GM18507 (cell line): ENCODE results near the gene ZNF281.
"Not testable (repeated sequence)": the region's sequence is repeated elsewhere in the genome, so short reads cannot be mapped to it uniquely, and the experiment has no call there.

Experiments used
- DNase-seq: peaks from one replicate; pipeline ENCODE4 v3.0.0; 2011; ENCODE audit warnings: low read depth; ENCODE audit not compliant: insufficient read length; ENCODE audit errors: extremely low spot score
- FAIRE-seq: peaks from 2 replicates; lab custom pipeline; 2011; peaks lifted over from hg19 to GRCh38; lab: Jason Lieb, UNC

Gene ZNF281

DNA sequence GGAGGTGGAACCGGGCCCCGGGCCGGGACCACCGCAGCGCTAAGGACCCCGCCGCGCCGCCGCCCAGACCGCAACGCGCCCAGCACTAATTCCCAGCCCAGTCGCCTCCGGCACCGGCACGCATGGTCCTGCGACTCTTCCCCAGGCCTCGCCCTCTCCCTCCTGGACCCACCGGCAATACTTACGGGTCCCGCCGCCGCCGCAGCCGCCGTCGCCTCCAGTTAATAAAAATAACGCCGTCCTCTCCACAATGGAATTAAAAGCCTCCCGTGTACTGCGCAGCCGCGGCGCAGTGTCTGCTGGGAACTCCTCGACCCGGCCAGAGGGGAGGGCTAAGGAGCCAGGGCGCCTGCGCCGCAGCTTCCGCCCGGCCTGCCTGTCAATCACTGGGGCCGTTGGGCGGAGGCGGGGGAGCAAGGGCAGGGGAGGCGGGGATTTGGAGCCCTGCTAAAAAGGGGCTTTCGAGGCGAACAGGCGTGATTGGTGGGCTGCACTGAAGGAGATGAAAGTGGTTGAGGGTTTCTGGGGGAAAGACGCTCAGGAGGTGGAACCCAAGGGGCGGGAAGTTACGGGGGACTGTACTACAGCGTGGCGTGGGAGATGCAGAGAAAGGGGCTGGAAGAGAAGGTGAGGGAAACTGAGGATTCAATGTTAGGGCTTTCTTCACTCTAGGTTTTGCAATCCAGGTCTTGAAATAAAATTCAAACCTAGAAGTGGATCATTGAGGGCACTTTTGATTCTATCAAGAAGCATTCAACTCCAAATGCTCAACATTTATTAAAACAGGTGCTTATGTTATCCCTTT is at the start of gene ZNF281:
ZNF281 (minus strand) TSS at position 276 of the 805 bp plus-strand sequence. CDS start 331 bp downstream, outside the sequence.
- FAIRE-seq (peak; percentile 84), DNase-seq (peak; percentile 95)

- FAIRE-seq (no peak), DNase-seq (no peak)
These were observed 48.9 kb upstream of the ZNF281 start for GRCh38 chr1:200458780-200459179.

DNA sequence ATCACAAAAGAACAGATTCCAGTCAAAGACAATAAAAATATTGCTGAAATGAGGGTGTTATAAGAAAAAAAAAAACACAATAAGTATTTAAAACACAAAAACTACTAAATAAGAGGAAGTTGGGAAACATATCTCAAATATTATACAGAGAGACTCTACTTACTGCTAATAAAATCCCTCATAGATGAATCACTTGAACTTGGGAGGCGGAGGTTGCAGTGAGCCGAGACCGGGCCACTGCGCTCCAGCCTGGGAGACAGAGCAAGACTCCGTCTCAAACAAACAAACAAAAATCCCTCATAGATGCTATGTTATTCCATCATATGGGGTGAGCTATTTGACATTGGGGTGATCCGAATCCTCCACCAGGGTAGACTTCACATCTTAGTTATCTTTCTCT is 48.0 kb upstream of the ZNF281 start:
- FAIRE-seq = no peak
- no peak for DNase-seq

DNA sequence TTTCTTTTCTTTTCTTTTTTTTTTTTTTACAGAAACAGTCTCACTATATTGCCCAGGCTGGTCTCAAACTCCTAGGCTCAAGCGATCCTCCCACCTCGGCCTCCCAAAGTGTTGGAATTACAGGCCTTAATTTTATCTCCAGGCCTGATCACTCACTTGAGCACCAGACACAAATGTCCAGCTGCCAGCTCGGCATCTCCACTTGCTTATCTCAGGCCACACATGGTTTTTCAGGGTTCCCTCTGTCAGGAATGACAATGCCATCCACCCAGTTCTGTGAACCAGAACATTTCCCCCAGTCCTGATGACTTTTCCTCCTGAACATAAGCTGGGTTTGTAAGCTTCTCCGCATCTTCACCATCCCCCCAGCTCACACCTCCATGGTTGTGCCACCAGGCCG is 44.6 kb upstream of the ZNF281 start:
- FAIRE-seq (no peak), DNase-seq (no peak)

DNA sequence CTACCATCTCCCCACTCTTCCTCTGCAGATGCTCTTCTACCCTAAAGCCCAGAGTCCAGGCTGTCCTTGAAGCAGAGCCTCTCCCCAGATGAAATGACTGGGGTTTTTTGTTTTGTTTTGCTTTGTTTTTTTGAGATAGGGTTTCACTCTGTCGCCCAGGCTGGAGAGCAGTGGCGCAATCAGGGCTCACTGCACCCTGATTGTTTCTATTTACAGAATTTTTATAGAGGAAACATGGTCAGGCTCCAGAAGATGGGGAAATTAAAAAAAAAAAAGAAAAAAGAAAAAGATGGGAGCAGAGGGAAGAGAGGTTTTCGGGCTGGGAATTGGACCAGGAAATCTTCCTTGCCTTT is 43.7 kb upstream of the ZNF281 start:
- DNase-seq (no peak), FAIRE-seq (no peak)

DNA sequence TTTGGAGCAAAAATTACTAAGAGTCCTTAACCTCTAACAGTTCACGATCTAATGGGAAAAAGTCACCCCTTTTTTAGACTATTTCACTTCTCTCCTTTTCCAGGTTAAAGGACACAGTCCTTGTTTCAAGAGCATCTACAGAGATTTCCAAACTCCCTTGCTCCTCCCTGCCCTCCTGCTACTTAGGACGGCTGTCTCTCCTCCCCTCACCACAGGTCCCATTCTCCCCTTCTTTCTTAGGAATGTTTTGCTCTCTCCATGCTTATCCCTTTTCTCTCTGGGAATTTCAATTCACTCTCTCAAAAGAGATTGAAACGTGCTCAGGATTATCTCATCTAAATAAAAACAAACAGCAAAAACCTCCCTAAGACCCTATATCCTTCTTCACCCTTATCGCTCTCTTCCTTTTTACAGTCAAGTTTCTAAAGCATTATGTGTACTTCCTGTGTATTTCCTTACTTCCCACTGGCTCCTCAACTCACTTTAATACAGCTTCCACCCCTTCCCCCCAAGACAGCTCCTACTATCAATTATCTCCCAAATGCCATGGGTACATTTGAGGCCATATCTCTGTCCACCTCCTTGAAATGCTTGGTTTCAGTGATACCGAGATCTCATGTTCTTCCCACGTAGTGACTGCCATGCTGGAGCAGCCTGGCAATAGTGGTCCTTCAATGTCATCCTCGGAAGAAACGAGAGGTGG is 43.2 kb upstream of the ZNF281 start:
- DNase-seq = no peak
- FAIRE-seq = no peak

DNA sequence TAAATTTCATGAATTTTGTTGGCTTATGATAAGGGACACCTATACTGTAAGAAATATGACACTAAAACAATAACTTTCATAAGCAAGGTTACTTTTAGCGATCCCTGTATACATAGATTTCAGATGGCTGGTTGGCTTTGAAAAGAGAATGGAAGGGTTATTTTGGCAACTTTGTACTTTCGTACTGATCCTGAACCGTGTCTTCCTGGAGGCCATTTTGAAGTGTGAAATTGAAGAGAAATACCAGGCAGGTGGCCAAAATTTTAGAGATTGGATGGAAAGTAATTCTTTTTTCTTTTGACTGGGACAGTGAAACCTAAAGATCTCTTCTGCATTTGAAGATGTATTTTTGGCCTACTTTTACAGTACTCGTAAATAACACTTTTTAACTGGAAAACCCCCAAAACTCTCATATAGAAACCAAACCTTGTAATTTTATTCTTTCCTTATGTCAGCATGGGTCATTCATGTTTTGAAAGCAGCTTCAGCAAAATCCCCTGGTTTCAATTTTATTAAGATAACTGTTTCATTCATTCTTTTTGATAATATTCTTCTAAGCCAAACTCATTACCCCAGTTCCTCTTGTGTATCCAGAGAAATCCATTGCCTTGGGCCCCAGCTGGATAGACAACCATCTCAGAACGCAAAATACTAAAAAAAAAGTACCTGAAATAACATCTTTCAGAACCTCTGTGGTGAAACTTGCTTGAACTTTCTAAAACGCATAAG is 38.4 kb upstream of the ZNF281 start:
- FAIRE-seq = peak; percentile 81
- peak; percentile 22 for DNase-seq

- no peak for FAIRE-seq
- no peak for DNase-seq
These were observed 35.4 kb upstream of the ZNF281 start for GRCh38 chr1:200445213-200445612.

- FAIRE-seq (no peak), DNase-seq (no peak)
These were observed 34.6 kb upstream of the ZNF281 start for GRCh38 chr1:200444478-200444877.

DNA sequence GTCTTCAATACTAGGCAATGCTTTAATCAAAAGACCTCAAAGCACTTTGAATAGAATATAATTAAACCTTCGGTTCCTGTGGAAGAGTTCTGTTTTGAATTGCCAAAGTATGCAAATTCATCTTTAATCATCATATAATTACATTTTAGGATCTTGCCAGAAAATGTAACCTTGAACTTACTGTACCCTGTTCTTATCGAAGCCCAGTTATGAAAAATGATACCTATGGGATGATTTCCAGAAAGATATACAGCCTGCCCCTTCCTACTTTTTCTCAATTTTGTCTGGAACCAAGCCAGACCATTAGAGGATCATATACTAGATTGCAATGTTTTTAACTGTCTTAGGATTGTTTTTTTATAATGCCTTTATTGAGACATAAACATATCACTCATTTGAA is 34.0 kb upstream of the ZNF281 start:
- FAIRE-seq (no peak), DNase-seq (no peak)

DNA sequence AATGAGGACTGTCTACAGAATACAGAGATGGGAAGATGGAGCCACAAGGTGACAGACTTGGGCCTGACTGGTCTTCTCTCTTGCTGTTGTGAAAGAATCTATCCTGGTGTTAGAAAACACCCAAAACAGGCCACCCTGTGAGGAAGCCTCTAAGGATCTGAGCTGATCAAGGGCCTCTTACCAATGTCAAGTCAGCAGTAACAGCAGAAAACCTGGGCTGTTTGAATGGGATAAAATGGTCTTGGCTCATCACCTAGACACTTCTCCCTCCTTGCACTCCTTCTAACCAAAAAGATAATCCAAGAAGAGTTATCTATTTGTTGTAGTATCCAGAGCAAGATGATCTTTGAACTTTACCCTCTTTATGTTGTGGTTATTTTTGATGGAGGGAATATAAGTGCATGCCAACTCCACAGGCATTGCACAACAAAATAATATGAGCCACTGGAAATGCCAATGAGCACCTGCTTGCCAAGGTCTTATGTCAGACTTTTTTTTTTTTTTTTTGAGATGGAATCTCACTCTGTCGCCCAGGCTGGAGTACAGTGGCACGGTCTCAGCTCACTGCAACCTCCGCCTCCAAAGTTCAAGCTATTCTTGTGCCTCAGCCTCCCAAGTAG is 32.8 kb upstream of the ZNF281 start:
- DNase-seq (no peak), FAIRE-seq (no peak)

GRCh38 chr1:200442023-200442422 is 32.2 kb upstream of the ZNF281 start:
- FAIRE-seq = no peak

DNA sequence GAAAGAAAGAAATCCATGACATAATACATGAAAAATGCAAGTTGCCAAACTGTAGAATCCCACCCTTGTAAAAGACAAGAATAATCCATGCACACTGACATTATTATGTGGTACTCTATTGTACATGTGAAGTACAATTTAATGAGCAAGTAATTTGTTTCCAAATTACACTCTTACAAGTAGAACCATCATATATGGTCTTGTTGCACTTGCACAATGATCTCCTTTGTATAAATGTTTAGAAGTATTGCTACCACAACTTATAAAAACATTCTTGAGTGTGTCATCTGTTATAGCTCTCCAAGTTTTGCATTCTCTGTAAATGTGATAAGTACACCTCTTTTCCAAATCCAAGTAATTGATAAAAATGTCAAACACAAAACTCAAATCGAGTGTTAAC is 29.1 kb upstream of the ZNF281 start:
- no peak for FAIRE-seq
- DNase-seq = no peak

More at GRCh38 chr1:200442023-200442422, 32.2 kb upstream of the ZNF281 start:
- no peak for DNase-seq

DNA sequence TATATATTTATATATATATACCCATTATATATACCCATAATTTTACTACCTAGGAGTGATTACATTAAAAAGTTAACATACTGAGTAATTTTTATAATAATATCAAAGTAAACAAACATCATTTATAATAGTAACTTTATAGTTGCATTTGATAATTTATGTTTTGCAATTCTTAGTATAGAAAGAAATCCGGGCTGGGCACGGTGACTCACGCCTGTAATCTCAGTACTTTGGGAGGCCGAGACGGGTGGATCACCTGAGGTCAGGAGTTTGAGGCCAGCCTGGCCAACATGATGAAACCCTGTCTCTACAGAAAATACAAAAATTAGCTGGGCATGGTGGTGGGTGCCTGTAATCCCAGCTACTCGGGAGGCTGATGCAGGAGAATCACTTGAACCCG is 28.6 kb upstream of the ZNF281 start:
- FAIRE-seq, DNase-seq: not testable (repeated sequence)

- peak; percentile 84 for FAIRE-seq
- peak; percentile 11 for DNase-seq
These were observed 27.8 kb upstream of the ZNF281 start for GRCh38 chr1:200437556-200438203.

GRCh38 chr1:200437088-200437487 is 27.3 kb upstream of the ZNF281 start:
- FAIRE-seq (no peak), DNase-seq (no peak)

- no peak for FAIRE-seq
These were observed 26.6 kb upstream of the ZNF281 start for GRCh38 chr1:200436436-200436835.

DNA sequence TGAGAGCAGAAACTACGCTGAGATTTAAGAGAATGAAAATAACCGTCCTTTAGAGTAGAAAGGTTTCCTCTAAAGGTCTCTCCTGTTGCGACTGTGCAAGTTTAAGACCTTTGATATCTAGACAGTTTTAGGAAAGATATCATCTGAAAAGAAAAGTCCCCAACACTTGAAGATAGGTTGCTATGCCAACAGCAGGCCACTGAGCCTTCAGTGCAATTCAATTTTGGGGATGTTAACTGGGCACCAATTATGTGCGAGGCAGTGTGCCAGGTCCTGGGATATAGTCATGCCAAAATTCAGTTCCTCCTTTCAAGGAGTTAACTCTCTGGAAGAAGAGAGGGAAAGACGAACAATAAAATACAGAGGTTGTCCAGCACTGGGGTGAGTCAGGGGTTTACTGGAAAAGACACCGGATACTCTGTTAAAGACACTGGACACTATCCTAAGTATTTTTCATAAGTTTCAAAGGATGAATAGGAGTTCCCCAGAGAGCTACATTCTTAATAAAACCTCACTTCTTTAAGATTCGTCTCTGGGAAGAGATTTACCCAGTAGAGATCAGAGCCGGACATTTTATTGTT is 25.5 kb upstream of the ZNF281 start:
- FAIRE-seq (no peak), DNase-seq (no peak)

More at GRCh38 chr1:200436436-200436835, 26.6 kb upstream of the ZNF281 start:
- no peak for DNase-seq

GRCh38 chr1:200433586-200433985 is 23.8 kb upstream of the ZNF281 start:
- DNase-seq (no peak), FAIRE-seq (no peak)
